Activated CD4-positive, alpha-beta T cell treated with anti-CD3 and anti-CD28 coated beads, Interleukin-2, amount 50 U/mL, for 16 hours (primary cell): ENCODE results near the gene MSH4.
"Not testable (repeated sequence)": the region's sequence is repeated elsewhere in the genome, so short reads cannot be mapped to it uniquely, and the experiment has no call there.

Source experiments
- DNase-seq: peaks from one replicate; pipeline ENCODE4 v3.0.0-alpha.2; 2020

The MSH4 gene

DNA sequence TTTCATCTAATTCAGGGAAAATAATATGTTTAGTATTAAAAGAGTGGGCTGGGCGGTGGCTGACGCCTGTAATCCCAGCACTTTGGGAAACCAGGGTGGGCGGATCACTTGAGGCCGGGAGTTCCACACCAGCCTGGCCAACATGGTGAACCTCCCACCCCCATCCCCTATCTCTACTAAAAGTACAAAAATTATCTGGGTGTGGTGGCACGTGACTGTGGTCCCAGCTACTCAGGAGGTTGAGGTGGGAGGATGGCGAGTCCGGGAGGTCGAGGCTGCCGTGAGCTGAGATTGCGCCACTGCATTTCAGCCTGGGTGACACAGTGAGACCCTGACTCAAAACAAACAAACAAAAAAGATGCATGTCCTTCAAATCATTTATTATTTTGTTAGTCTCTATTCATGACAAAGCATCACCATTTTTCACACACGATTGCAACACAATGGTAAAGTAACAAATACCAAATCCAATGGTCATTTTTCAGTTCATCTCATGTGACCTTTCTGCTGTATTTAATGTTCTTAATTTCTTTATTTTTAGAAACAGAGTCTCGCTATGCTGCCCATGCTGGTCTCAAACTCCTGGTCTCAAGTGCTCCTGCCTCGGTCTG is 1.0 kb downstream of the MSH4 start:
- no peak for DNase-seq

DNA sequence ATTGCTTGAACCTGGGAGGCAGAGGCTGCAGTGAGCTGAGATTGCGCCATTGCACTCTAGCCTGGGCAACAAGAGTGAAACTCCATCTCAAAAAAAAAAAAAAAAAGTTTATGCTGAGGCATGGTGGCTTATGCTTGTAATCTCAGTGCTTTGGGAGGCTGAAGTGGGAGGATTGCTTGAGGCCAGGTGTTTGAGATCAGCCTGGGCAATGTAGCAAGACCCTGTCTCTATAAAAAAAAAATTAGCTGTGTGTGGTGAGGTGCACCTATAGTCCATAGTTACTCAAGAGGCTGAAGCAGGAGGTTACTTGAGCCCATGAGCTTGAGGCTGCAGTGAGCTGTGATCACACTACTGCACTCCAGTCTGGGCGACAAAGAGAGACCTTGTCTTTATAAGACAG is 4.8 kb downstream of the MSH4 start:
- not testable (repeated sequence) for DNase-seq

DNA sequence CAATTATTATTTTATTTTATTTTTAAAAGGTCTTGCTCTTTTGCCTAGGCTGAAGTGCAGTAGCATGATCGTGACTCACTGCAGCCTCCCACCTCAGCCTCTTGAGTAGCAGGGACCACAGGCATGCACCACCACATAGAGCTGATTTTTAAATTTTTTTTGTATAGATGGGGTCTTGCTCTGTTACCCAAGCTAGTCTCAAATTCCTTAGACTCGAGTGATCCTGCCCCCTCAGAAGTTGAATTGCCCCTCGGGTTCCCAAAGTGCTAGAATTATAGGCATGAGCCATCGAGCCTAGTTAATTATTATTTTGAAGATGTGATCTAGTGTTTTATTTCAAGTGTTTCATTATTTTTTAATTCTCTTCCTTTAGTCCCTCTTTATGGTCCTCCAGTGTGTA is 12.2 kb downstream of the MSH4 start:
- no peak for DNase-seq

DNA sequence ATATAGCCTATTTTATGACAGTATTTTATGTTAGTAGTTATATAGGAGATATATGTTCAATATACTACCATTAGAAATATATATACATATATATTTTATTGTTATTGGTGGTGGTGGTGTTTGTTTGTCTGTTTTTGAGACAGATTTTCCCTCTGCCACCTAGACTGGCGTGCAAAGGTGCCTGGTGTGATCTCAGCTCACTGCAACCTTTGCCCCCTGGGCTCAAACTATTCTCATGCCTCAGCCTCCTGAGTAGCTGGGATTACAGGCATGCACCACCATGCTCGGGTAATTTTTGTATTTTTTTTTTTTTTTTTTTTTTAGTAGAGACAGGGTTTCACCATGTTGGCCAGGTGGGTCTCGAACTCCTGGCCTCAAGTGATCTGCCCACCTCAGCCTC is 13.4 kb downstream of the MSH4 start:
- not testable (repeated sequence) for DNase-seq

DNA sequence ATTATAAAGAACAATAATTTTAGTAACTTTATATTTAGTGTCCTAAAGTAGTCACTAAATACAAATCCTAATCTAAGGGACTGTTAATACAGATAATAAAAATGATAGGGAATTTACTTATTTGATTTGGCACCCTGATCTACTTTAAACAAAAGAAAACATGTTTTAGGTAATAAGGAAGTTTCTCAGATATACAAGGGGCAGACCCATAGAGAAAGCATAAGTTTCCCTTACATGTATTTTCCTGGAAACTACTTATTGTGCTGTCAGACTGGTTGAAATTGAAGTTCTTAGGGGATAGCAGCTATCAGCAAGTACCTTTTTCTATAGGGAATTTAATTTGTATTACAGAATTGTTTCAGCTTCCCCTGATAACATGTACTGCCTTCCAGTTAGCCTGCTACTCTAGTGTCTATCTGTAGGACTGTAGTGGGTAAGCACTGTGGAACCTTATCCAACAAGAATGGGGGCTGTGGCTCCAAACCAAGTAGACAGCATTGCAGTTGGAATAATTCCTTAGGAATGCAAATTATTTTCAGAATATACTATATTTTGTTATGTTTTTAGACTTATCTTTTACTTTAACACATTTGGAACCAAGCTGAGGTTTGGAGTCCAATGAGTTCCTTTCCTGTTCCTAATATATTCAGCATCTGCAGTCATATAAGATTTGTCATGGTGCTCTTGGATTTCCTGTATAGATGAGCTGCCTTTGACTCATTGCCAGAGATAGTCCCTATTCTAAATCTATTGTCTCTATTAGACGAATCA is 14.7 kb downstream of the MSH4 start:
- DNase-seq: no peak

DNA sequence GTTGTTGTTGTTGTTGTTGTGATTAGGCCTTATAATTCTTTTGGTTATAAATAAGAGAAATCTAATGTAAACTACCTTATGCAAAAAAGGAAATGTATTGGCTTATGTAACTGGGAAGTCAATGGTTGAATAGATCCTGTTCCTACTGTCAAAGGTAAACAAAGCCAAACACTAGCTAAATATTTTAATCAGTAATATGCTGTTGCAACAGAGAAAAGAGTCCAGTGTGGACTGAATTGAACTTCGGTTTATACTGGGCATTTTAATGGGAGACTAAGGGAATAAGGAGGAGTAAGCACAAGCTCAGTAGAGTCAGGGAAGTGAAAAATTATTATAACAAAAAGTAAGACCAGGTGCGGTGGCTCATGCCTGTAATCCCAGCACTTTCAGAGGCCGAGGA is 15.4 kb downstream of the MSH4 start:
- DNase-seq: no peak

DNA sequence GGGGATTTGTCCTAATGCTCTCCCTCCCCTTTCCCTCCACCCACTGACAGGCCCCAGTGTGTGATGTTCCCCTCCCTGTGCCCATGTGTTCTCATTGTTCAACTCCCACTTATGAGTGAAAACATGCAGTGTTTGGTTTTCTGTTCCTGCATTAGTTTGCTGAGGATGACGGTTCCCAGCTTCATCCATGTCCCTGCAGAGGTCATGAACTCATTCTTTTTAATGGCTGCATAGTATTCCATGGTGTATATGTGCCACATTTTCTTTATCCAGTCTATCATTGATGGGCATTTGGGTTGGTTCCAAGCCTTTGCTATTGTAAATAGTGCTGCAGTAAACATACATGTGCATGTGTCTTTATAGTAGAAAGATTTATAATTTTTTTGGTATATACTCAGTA is 26.9 kb downstream of the MSH4 start:
- DNase-seq: not testable (repeated sequence)

DNA sequence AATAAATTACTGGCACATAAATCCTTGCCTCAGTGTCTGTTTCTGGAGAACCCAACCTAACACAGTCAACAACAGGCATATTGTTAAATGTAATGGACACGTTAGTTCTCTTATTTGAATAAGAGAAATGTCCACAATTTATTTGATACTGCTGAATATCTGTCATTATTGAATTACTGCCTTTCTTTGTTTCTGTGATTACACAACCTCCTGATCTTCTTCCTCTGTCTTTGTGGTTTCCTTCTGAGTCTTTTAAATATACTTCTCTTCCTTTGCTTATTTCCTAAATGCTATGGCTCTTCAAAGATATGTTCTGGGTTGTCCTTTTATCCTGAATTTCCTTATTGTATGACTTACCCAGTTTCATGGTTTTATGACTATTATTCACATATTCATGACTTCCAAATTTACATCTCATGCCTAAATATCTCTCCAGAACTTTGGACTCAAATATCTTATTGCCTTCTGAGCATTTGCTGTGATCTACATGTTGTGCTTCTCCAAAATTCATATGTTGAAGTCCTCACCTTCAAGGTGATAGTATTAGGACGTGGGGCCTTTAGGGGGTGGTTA is 39.9 kb downstream of the MSH4 start:
- DNase-seq: no peak

DNA sequence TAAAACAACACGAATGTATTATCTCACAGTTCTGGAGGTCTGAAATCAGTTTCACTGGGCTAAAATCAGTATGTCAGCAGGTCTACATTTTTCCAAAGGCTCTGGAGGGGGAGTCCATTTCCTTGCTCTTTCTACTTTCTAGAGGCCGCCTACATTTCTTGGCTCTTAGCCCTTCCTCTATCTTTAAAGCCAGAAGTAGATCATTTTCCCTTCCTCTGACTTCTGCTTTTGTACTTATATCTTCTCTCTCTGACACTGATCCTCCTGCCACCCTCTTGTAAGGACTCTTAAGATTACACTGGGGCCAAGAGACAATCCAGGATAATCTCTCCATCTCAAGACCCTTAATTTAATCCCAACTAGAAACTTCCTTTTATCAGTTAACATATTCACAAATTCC is 41.4 kb downstream of the MSH4 start:
- no peak for DNase-seq

DNA sequence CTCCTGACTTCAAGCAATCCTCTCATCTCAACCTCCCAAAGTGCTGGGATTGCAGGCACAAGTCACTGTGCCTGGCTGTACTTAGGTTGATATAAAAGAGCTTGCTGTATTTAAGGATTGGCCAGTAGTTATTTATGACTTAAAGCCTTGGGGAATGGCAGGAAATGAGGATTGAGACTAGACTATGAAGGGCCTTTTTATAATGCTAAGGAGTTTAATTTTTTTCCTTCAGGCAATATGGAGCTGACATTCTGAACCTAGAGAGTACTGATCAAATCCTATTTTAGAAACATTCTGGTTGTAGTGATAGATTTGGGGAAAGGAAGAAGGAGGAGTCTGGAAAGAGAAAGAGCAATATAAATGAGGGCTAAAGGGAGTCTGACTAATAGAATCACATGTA is 44.7 kb downstream of the MSH4 start:
- no peak for DNase-seq

DNA sequence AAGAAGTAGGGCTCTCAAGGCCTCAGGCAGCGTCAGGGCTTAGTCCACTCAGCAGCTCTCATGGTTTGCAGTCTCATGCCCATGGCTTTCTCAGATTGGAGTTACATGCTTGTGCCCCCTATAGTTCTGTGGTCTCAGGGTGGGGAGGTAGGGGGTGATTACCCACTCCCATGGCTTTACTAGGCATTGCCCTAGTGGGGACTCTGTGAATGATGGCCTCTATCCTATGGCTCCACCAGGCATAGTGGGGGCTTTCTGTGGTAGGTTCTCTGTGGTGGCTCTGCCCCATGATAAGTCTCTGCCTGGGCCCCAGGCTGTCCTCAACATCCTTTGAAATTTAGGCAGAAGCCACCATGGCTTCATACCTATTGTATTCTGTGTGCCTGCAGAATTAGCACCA is 48.9 kb downstream of the MSH4 start:
- no peak for DNase-seq

DNA sequence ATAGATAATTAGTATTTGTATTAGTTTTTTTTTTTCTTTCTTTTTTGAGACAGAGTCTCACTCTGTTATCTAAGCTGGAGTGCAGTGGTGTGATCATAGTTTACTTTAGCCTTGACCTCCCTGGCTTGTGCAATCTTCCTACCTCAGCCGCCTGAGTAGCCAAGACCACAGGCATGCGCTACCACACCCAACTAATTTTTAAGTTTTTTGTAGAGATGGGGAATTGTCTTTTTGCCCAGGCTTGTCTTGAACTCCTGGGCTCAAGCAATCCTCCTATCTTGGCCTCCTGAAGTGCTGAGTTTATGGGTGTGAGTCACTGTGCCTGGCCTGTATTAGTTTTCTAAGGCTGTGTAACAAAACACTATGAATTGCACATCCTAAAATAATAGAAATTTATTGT is 58.3 kb downstream of the MSH4 start:
- no peak for DNase-seq

DNA sequence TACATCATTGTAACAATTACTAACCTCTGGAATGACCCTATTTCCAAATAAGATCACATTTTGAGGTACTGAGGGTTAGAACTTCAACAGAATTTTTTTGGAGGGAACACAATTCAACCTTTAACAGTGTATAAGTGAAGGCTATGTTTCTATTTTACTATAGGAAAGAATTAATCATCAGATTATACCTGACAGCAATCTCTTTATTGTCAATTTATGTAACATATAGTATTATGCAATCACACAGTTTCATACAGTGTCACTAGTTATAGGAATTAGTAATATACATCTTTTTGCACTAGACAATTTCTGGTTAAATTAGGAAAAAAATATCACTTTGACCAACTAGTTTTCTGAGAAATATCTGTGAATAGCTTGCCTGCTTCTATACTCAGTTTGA is 59.1 kb downstream of the MSH4 start:
- no peak for DNase-seq

DNA sequence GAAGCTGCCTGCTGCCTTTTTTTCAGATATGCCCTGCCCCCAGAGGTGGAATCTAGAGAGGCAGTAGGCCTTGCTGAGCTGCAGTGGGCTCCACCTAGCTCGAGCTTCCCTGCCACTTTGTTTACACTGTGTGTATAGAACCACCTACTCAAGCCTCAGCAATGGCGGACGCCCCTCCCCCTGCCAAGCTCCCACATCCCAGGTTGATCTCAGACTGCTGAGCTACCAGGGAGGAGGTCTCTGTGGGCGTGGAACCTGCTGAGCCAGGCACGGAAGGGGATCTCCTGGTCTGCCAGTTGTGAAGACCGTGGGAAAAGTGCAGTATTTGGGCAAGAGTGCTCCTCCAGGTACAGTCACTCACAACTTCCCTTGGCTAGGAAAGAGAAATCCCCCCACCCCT is 65.1 kb downstream of the MSH4 start:
- DNase-seq: no peak

DNA sequence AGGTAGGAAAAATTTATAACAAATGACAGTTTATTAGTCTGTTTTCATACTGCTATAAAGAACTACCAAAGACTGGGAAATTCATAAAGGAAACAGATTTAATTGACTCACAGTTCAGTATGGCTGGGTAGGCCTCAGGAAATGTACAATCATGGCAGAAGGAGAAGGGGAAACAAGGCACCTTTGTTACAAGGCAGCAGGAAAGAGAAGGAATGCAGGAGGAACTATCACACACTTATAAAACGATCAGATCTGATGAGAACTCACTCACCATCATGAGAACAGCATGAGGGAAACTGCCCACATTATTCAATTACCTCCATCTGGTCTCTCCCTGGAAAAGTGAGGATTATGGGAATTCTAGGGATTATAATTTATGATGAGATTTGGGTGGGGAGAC is 74.3 kb downstream of the MSH4 start:
- DNase-seq: no peak

DNA sequence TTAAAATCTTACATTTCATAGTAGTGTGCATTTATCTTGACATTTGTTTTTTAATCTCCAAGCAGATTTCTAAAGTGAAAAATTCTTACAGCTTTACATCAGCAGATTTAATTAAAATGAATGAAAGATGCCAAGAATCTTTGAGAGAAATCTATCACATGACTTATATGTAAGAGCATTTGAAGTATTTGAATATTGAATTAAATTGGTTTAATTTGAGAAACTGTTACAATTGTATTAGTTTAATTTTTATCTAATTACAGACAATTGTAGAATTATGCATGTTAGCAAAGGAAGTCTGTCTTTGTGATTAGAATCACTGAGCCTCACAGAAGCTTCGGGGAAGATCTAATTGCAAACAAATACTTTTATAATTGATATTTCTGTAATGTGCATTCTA is 83.3 kb downstream of the MSH4 start:
- DNase-seq: no peak

DNA sequence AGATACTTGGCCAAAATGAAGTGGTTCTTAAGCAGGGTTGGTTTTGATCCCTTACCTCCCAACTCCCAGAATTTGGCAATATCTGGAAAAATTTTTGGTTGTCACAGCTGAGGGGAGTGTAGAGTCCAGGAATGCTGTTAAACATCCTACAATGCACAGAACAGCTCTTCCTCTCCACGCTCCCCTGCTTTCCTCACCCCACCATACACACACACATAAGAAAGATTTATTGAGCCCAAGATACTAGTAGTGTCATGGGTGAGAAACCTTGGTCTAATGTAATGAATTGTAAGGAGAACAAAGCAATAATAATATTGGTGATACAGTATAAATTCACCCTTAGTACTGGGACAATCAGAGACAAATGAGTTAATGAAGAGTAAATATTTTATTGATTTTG is 87.8 kb downstream of the MSH4 start:
- no peak for DNase-seq

DNA sequence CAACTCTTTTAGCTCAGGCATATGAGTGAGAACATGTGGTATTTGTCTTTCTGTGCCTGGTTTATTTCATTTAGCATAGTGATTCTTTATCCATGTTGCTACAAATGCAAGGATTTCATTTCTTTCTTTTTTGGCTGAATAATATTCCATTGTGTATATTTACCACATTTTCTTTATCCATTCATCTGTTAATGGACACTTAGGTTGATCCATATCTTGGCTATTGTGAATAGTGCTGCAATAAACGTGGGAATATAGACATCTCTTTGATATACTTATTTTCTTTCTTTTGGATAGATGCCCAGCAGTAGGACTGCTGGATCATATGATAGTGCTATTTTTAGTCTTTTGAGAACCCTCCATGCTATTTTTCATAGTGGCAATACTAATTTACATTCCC is 104.7 kb downstream of the MSH4 start:
- no peak for DNase-seq

DNA sequence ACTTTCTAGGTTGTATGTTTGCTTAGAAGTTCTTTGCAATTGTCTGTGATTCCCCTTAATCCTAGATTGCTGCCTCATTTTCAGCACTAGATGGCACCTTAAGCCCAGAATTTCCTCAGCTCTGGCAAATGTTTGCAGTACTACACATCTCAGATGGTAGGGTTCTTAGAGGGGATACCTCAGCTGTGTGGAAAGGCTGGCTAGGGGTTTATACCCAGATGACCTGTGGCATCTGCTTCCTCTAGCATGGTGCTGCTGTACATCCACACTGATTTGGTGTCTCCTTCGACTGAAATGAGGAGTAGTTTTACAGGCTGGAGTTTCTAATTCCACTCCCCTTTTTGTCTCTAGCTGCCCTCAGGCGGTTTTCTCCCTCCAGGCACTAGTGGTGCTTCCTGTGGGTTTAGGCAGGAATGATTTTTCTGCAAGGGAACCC is 112.1 kb downstream of the MSH4 start:
- DNase-seq: no peak

DNA sequence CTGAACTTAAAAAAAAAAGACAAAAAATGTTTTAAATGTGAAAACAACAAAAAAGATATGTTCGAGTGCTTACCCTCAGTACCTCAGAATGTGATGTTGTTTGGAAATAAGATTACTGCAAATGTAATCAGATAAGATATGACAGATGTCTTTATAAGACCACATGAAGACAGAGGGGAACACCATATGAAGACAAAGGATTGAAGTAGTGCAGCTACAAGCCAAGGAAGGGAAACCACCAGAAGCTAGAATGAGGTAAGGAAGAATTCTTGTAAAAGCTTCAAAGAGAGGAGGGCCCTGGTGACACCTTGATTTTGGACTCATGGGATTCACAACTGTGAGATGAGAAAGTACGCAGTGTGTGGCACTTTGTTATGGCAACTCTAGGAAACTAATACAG is 120.2 kb downstream of the MSH4 start:
- no peak for DNase-seq

DNA sequence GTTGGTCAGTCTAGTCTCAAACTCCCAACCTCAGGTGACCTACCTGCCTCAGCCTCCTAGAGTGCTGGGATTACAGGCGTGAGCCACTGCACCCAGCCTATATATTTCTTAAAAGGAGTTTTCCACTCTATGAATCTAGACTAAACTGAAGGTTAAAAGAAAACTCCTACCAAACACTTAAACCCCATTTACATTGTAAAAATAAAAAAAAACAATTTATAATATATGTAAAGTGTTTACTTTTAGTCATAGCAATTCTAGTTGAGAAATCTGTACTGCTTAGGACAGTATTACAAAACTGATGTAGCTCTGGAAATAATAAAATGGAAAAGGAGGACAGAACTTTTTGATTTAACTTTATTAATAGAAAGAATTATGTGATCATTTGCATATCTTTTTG is 126.0 kb downstream of the MSH4 start:
- DNase-seq: no peak

DNA sequence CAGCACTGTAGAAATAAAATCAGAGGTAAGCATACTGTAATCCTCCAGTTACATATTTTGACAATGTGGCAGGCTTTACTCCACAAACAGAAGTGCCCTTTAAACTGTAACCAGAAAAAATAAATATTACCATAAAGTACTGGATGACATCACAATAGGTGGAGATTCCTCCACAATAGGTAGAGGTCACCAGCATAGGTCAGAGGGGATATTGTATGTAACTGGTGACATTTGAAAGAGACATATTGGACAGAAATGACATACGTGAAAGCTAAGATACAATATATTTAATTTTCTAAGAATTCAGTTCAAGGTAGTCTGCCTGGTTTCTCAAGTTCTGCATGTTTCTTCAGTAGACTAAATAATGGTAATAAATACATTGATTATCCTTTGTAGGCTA is 135.6 kb downstream of the MSH4 start, which contains the start of gene ASB17:
TSS of gene ASB17 (minus strand) at position 101 of the 400 bp plus-strand sequence. CDS start 113 bp downstream, outside the sequence.
- no peak for DNase-seq

DNA sequence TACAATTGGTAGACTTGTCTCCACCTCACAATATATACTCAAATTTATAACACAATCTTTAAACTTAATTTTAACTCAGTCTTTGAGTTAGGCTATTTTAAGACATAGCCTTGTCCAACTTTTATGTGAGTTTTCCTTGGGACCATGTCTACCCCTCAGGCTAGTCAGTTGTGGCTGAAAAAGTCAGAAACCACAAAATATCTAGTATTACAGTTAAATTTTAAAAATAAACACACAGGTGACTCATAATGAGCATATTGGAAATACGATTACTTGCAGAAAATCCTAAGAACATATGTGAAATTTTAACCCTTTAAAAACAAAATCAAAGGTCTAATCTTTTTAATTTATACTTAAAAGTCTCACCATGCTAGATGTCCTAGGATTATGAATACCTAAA is 140.4 kb downstream of the MSH4 start:
- DNase-seq: no peak

DNA sequence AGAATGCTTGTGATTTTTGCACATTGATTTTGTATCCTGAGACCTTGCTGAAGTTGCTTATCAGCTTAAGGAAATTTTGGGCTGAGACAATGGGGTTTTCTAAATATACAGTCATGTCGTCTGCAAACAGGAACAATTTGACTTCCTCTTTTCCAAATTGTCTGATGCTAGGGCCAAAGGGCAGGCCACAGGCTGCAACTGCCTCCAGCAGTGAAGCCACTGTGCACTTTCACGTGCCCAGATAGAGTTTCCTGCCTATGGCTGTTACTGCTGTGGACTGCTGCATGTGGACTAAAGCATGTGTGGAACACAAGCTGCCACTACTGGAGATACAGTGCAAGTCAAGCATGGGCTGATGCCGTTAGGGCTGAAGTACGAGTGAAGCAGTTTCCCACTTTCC is 146.4 kb downstream of the MSH4 start:
- DNase-seq: not testable (repeated sequence)

DNA sequence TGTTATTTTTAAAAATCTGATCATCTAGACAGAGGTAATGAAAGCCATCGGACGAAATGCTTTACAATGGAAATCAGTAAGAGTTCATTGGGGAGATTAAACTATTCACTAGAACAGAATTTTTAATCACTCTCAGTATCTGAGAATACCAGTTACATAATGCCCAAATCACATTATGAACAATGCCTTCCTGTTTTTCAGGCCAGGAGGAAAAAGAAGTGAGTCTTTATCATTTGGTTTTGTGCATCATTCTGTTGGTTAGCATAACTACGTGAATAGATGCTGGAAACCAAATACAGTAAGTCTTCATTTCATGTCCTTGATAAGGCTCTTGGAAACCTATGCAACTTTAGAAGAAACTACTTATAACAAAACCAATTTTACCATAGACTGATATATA is 153.5 kb downstream of the MSH4 start:
- DNase-seq: no peak
